Activated T-helper 2 cell treated with anti-CD3 and anti-CD28 coated beads, Interferon-gamma antibody, Interleukin-2, Interleukin-4, amounts not matched to agents 10 μg/mL and 5 μg/mL and 100 μg/mL, durations not matched to agents 14 hours and 24 hours and 36 hours (primary cell): ENCODE results near the gene IL13. TPM values are rescaled to one million over a fixed set of nuclear protein-coding genes. Genes with fewer than 3 reads are reported as not detected.

Experiments used
- DNase-seq: peaks from one replicate; pipeline ENCODE4 v3.0.0; 2021; ENCODE audit warnings: low spot score
- H3K27ac Mint-ChIP-seq: one replicate; pipeline ENCODE4 v1.8.0; 2021; ENCODE audit warnings: mixed read lengths
- H3K27me3 Mint-ChIP-seq: one replicate; pipeline ENCODE4 v1.8.0; 2021; ENCODE audit warnings: low read depth, mixed read lengths
- H3K36me3 Mint-ChIP-seq: one replicate; pipeline ENCODE4 v1.8.0; 2021; ENCODE audit warnings: low read depth, mixed read lengths
- H3K4me1 Mint-ChIP-seq: one replicate; pipeline ENCODE4 v1.8.0; 2021; ENCODE audit warnings: low read depth, mixed read lengths
- H3K4me3 Mint-ChIP-seq: one replicate; pipeline ENCODE4 v1.8.0; 2021; ENCODE audit warnings: low read depth, mild to moderate bottlenecking, moderate library complexity, mixed read lengths
- H3K9me3 Mint-ChIP-seq: one replicate; pipeline ENCODE4 v1.8.0; 2021; ENCODE audit warnings: mixed read lengths
- intact Hi-C: fragments of 100-400 bp; cut with micrococcal nuclease; formaldehyde crosslinking; loops from one replicate; pipeline ENCODE4 v1.15.1; 2023
- total RNA-seq: library from RNA; stranded (reverse); gene quantifications from 2 replicates; pipeline ENCODE4 v1.2.3, GENCODE V29; 2022

Gene IL13
- total RNA-seq, 1 donor from 2014 or later = 830 TPM

DNA sequence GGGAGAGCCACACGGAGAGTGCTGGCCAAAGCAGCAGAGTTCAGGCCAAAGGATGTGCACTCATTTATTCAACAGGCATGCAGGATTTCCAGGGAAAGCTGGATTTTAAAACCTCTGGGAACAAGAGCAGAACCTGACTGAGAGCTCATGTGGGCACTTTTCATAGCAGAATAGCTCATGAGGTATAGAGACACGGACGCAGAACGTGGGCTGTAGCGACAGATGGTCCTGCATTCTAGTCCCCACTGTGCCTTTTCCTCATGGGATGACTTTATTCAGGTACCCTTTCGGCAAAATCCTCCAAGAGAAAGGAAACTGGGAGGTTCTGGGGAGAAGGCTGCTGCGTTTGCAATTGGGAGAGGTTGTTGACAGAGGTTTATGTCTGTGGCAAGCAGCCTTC lies 21.2 kb downstream of the IL13 start:
- H3K9me3 Mint-ChIP-seq = no peaks in the 10 kb centered on the region
- intact Hi-C loops = no loop called here
- peaks cover 28% of the 10 kb centered on the region for H3K4me1 Mint-ChIP-seq
- peaks cover 27% of the 10 kb centered on the region for H3K36me3 Mint-ChIP-seq
- H3K27me3 Mint-ChIP-seq = no peaks in the 10 kb centered on the region
- no peak overlapping the region for H3K27ac Mint-ChIP-seq
- DNase-seq = no peak
- H3K4me3 Mint-ChIP-seq = no peak overlapping the region

DNA sequence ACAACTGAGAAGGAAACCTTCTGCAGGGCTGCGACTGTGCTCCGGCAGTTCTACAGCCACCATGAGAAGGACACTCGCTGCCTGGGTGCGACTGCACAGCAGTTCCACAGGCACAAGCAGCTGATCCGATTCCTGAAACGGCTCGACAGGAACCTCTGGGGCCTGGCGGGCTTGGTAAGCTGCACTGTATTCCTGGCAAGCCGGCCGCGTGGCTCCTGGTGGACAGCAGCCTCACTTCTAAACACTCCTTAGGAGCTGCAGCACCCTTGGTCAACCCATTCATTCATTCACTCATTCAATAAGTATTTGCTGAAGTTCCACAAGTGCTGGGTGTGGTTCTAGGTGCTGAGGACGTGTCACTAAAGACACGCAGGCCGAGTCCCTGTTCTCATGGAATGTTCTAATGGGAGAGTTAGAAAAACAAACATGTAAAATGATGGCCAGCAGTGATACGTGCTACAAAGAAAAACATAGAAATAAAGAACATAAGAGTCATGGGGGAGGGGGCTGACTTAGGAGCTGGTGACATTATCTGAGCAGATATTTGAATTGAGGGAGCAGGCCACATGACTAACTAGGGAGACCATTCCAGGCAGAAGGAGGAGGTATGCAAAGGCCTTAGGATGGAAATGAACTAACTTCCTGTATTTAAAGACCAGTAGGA lies 21.9 kb downstream of the IL13 start:
- intact Hi-C loops = no loop called here
- no peak for DNase-seq
- no peak overlapping the region for H3K4me3 Mint-ChIP-seq

GRCh38 chr5:132680780-132681475 lies 23.0 kb downstream of the IL13 start:
- Mint-ChIP-seq H3K4me3 (no peak overlapping the region), H3K27ac (peak overlapping the region; percentile 16), H3K9me3 (no peaks in the 10 kb centered on the region), H3K36me3 (peaks cover 24% of the 10 kb centered on the region), H3K27me3 (no peaks in the 10 kb centered on the region), H3K4me1 (peaks cover 24% of the 10 kb centered on the region)
- intact Hi-C loops = no loop called here
- DNase-seq = no peak

More for the DNA sequence above, 21.9 kb downstream of the IL13 start:
- H3K27ac Mint-ChIP-seq = no peak overlapping the region
- H3K27me3 Mint-ChIP-seq = no peaks in the 10 kb centered on the region
- peaks cover 27% of the 10 kb centered on the region for H3K36me3 Mint-ChIP-seq
- no peaks in the 10 kb centered on the region for H3K9me3 Mint-ChIP-seq
- peaks cover 28% of the 10 kb centered on the region for H3K4me1 Mint-ChIP-seq

DNA sequence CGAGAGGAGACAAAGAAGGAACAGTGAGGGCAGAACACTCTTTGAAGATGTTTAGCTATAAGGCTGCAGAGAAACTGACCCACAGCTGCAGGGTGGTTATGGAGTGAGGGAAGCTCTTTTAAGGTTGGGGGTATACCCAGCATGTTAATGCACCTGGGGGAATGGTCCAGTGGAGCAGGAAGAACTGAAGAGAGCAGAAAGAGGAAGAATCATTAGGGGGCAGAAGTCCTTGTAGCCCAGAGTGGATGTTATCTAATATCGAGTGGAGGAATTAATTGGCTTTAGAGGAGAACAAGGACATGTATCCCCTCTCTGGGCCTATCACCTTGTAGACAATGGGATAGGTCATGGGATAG lies 23.5 kb downstream of the IL13 start:
- Mint-ChIP-seq H3K27me3 (no peaks in the 10 kb centered on the region), H3K36me3 (peaks cover 23% of the 10 kb centered on the region), H3K4me3 (no peak overlapping the region), H3K27ac (no peak overlapping the region), H3K9me3 (no peaks in the 10 kb centered on the region), H3K4me1 (peaks cover 21% of the 10 kb centered on the region)
- DNase-seq = no peak
- intact Hi-C loops = no loop called here

DNA sequence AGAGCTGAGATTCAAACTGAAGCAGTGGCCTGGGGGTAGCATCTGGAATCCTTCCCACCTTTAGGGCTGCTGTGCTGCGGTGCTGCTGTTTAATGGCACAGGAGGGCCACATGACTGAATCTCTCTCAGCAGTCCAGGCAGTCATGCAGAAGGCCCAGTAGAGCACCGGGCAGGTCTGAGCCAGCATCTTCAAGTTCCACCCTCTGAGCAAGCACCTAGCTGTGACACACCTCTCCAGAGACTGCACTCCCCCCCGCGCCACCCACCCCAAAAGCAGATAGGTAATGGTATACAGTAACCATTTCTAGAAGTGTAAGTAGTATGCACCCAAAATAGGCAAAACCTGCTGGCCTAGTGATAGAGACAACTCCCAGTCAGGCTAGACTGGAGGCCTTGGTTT lies 24.0 kb downstream of the IL13 start:
- intact Hi-C loops = no loop called here
- no peak for DNase-seq
- H3K27me3 Mint-ChIP-seq = no peaks in the 10 kb centered on the region
- H3K36me3 Mint-ChIP-seq = peaks cover 22% of the 10 kb centered on the region
- H3K4me1 Mint-ChIP-seq = peaks cover 17% of the 10 kb centered on the region
- H3K9me3 Mint-ChIP-seq = no peaks in the 10 kb centered on the region
- H3K27ac Mint-ChIP-seq = no peak overlapping the region
- H3K4me3 Mint-ChIP-seq = no peak overlapping the region

DNA sequence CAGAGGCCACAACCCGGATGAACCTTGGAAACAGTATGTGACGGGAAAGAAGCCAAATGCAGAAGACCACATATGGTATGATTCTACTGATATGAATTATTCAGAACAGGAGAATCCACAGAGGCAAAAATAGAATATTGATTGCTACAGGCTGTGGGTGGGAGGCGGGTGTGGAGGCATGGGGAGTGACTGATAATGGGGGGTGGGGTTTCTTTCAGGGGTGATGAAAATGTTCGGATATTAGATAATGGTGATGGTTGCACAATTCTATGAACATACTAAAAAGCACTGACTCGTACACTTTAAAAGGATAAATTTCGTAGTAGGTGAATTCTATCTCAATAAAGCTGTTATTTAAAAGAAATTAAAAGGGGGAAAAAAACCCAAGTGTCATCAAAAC lies 26.5 kb downstream of the IL13 start:
- intact Hi-C loops = no loop called here
- Mint-ChIP-seq H3K27me3 (peaks cover 1% of the 10 kb centered on the region), H3K9me3 (no peaks in the 10 kb centered on the region), H3K4me1 (peaks cover 35% of the 10 kb centered on the region), H3K36me3 (peaks cover 36% of the 10 kb centered on the region), H3K27ac (no peak overlapping the region), H3K4me3 (no peak overlapping the region)
- no peak for DNase-seq

GRCh38 chr5:132684922-132685720 lies 27.1 kb downstream of the IL13 start:
- no peak for DNase-seq
- H3K36me3 Mint-ChIP-seq = peaks cover 33% of the 10 kb centered on the region
- H3K4me3 Mint-ChIP-seq = no peak overlapping the region
- peaks cover 1% of the 10 kb centered on the region for H3K27me3 Mint-ChIP-seq
- H3K9me3 Mint-ChIP-seq = no peaks in the 10 kb centered on the region
- H3K4me1 Mint-ChIP-seq = peaks cover 38% of the 10 kb centered on the region
- no peak overlapping the region for H3K27ac Mint-ChIP-seq
- intact Hi-C loops = no loop called here

DNA sequence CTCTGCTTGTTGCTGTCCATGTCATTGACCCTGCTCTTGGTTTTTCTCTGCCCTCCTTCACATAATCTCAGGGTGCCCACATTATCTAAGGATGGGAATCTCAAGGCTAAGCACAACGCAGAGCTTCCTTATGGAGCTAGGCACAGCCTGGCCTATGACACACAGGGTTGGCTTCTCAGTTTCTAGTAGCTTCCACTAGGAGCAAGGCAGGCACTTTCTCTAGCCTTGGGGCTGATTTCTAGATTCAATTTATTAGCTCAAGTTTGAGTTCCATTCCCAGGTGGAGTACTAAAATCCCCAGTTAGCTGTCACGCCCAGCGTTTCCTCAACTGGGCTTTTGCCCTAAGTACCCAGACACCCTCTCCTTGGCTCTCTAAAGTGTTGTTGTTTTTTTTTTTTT lies 28.2 kb downstream of the IL13 start:
- DNase-seq = no peak
- intact Hi-C loops = no loop called here
- Mint-ChIP-seq H3K27ac (no peak overlapping the region), H3K9me3 (no peaks in the 10 kb centered on the region), H3K4me3 (no peak overlapping the region), H3K36me3 (peaks cover 25% of the 10 kb centered on the region), H3K27me3 (peaks cover 1% of the 10 kb centered on the region), H3K4me1 (peaks cover 38% of the 10 kb centered on the region)

DNA sequence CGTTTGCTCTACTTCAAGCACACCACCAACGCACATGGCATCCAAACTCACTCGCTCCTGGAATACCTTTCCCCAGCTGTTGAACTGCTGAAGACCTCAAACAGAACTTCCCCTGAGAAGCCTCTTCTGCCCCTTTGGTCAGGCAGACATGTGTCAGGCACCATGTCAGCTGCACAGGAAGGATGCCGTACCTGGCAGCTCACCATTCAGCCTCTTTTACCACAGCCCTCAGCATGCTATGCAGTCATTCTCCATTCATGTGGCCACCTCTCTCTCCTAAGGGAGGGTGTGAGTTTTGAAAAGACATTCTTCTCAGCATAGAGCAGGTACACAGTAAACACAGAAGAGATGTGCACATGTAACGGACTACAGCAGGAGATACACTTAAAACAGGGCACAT lies 30.0 kb downstream of the IL13 start:
- peak overlapping the region; percentile 68 for H3K27ac Mint-ChIP-seq
- intact Hi-C loops = loop anchor here (1.0 to 2.0 kb wide), 7 partner anchors 14 to 159 kb away; partner anchors contain the start of gene IL13
- peak; percentile 44 for DNase-seq
- H3K36me3 Mint-ChIP-seq = peaks cover 26% of the 10 kb centered on the region
- peaks cover 2% of the 10 kb centered on the region for H3K9me3 Mint-ChIP-seq
- H3K4me1 Mint-ChIP-seq = peaks cover 45% of the 10 kb centered on the region
- H3K4me3 Mint-ChIP-seq = no peak overlapping the region
- H3K27me3 Mint-ChIP-seq = peaks cover 1% of the 10 kb centered on the region

- no peak for DNase-seq
- H3K4me1 Mint-ChIP-seq = peaks cover 45% of the 10 kb centered on the region
- no peak overlapping the region for H3K4me3 Mint-ChIP-seq
- peaks cover 2% of the 10 kb centered on the region for H3K9me3 Mint-ChIP-seq
- H3K27ac Mint-ChIP-seq = peak overlapping the region; percentile 68
- H3K27me3 Mint-ChIP-seq = peaks cover 1% of the 10 kb centered on the region
- intact Hi-C loops = loop anchor here (1.0 to 2.0 kb wide), 7 partner anchors 14 to 159 kb away; partner anchors contain the start of gene IL13
- peaks cover 28% of the 10 kb centered on the region for H3K36me3 Mint-ChIP-seq
Observed at GRCh38 chr5:132688536-132689339, 30.8 kb downstream of the IL13 start.

DNA sequence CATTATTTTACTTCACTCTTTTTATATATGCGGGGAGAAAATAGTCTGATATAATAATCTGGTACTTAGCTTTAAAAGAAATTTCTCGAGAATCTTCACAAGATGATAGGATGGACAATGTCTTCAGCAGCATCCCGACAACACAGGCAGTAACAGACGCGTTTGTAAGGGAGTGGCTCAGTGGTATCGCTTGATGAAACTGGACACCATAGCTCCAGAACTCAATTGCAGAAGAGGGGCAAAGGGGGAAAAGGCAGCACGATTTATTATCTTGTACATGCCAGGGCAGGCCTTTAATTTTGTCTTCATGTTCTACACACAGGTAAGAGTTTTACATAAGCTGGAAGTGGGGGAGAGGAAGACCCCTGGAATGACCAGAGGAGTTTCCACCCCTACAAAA lies 31.5 kb downstream of the IL13 start:
- H3K9me3 Mint-ChIP-seq = peaks cover 2% of the 10 kb centered on the region
- H3K27ac Mint-ChIP-seq = peak overlapping the region; percentile 6
- H3K36me3 Mint-ChIP-seq = peaks cover 31% of the 10 kb centered on the region
- H3K4me3 Mint-ChIP-seq = no peak overlapping the region
- H3K4me1 Mint-ChIP-seq = peaks cover 42% of the 10 kb centered on the region
- no peak for DNase-seq
- peaks cover 1% of the 10 kb centered on the region for H3K27me3 Mint-ChIP-seq
- intact Hi-C loops = loop anchor here (2.0 kb wide), 2 partner anchors 31 to 45 kb away; partner anchors contain the start of gene IL13

DNA sequence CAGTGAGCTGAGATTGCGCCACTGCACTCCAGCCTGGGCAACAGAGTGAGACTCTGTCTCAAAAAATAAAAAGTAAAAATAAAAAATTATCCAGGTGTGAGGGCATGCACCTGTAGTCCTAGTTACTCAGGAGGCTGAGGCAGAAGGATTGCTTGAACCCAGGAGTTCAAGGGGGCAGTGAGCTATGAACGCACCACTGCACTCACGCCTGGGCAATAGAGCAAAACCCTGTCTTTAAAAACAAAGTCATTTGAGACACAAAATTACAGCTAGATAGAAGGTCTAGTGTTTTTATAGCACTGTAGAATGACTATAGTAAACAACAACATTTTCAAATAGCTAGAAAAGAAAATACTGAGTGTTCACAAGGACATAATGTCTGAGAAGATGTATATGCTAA lies 32.2 kb downstream of the IL13 start:
- no peak overlapping the region for H3K4me3 Mint-ChIP-seq
- no peak for DNase-seq
- intact Hi-C loops = no loop called here
- H3K4me1 Mint-ChIP-seq = peaks cover 37% of the 10 kb centered on the region
- H3K9me3 Mint-ChIP-seq = peaks cover 2% of the 10 kb centered on the region
- peaks cover 1% of the 10 kb centered on the region for H3K27me3 Mint-ChIP-seq
- no peak overlapping the region for H3K27ac Mint-ChIP-seq
- peaks cover 31% of the 10 kb centered on the region for H3K36me3 Mint-ChIP-seq
